Panc1 (cell line): ENCODE measurements around the gene SMARCE1. TPM values are rescaled to one million over a fixed set of nuclear protein-coding genes. Genes with fewer than 3 reads are reported as not detected.

ENCODE experiments used
- ATAC-seq: fragments of 200-7000 bp; cut with Tn5 transposase; 2 replicates; pipeline ENCODE4 v1.9.1; 2020; ENCODE audit warnings: mild to moderate bottlenecking, moderate library complexity
- BruUV-seq: library from RNA; stranded (reverse); fragments of 400-500 nt; replicated peaks from 2 replicates; lab custom pipeline; 2021; lab: Mats Ljungman, UMichigan
- CTCF ChIA-PET: fragments of 300-600 bp; sonication (Branson Sonifier 250); formaldehyde crosslinking; loops from one replicate; lab custom pipeline; 2022; ENCODE audit warnings: antibody characterized with exemption; lab: Charles Lee
- POLR2A ChIA-PET: fragments of 300-600 bp; sonication (Branson Sonifier 250); formaldehyde crosslinking; loops from one replicate; lab custom pipeline; 2022; ENCODE audit warnings: antibody characterized with exemption; lab: Charles Lee
- DNase-seq: peaks from one replicate; pipeline ENCODE4 v3.0.0-alpha.2; 2010; ENCODE audit warnings: low read depth, low spot score
- H3K27ac ChIP-seq: 2 replicates; pipeline ENCODE4 v1.5.1; 2011; ENCODE audit warnings: mild to moderate bottlenecking, low read length, inconsistent platforms
- H3K27me3 ChIP-seq: fragments of 200-500 bp; sonication (Bioruptor generic); 2 replicates; pipeline ENCODE4 v1.6.0; 2014; ENCODE audit warnings: low read length, inconsistent platforms; ENCODE audit not compliant: control insufficient read depth, insufficient read depth
- H3K36me3 ChIP-seq: fragments of 200-500 bp; sonication (Bioruptor generic); 2 replicates; pipeline ENCODE4 v1.5.1; 2014; ENCODE audit warnings: inconsistent platforms, mild to moderate bottlenecking, low read length, moderate library complexity; ENCODE audit not compliant: control insufficient read depth, insufficient read depth
- H3K4me1 ChIP-seq: 2 replicates; pipeline ENCODE4 v1.5.1; 2011; ENCODE audit warnings: inconsistent platforms, mild to moderate bottlenecking, low read length, moderate library complexity; ENCODE audit not compliant: control insufficient read depth, insufficient read depth
- H3K4me3 ChIP-seq, 2 experiments: 2 replicates each; pipeline ENCODE4 v1.5.1; 2011 to 2012; ENCODE audit warnings: low read depth in 2 of 2, low read length in 2 of 2, mild to moderate bottlenecking in 2 of 2, inconsistent platforms in 1 of 2, moderate library complexity in 1 of 2
- H3K9me3 ChIP-seq: fragments of 200-500 bp; sonication (Bioruptor generic); 2 replicates; pipeline ENCODE4 v1.5.1; 2014; ENCODE audit warnings: low read depth, mild to moderate bottlenecking, inconsistent platforms, low read length, moderate library complexity; ENCODE audit not compliant: control insufficient read depth, insufficient read depth
- CTCF ChIP-seq: fragments of 450-650 bp; IDR thresholded peaks from 2 replicates; pipeline ENCODE4 v1.5.1; 2017; ENCODE audit warnings: mild to moderate bottlenecking
- POLR2AphosphoS5 ChIP-seq: IDR thresholded peaks from 2 replicates; pipeline ENCODE4 v1.6.1; 2012; ENCODE audit warnings: mild to moderate bottlenecking, low read depth, low read length, moderate library complexity
- REST ChIP-seq, 2 experiments: IDR thresholded peaks; 2 replicates each; pipeline ENCODE4 v1.6.1; 2011 to 2012; ENCODE audit warnings: low read depth in 2 of 2, control low read depth in 1 of 2, low read length in 1 of 2, mild to moderate bottlenecking in 1 of 2, moderate library complexity in 1 of 2; ENCODE audit not compliant: insufficient read depth in 1 of 2
- SIN3A ChIP-seq: IDR thresholded peaks from 2 replicates; pipeline ENCODE4 v1.6.1; 2012; ENCODE audit warnings: low read depth, mild to moderate bottlenecking, low read length, moderate library complexity, borderline replicate concordance; ENCODE audit not compliant: insufficient read depth
- TCF7L2 ChIP-seq: IDR thresholded peaks from 2 replicates; pipeline ENCODE4 v1.6.1; 2011; ENCODE audit warnings: mild to moderate bottlenecking, low read depth, low read length, inconsistent platforms
- in situ Hi-C: cut with HindIII; loops from 2 replicates; pipeline ENCODE4 v1.10.0; 2016; ENCODE audit warnings: low sequenced_read_pairs, low pct_unique_long_range_greater_than_20kb
- intact Hi-C: fragments of 100-400 bp; cut with micrococcal nuclease; formaldehyde crosslinking; loops from one replicate; pipeline ENCODE4 v1.10.0; 2022; ENCODE audit not compliant: unreplicated experiment
- total RNA-seq: library from RNA; stranded (reverse); gene quantifications from one replicate; pipeline ENCODE4 v1.2.1, GENCODE V29; 2021; ENCODE audit not compliant: unreplicated experiment

The SMARCE1 gene
- total RNA-seq, 1 experiment from 2014 or later: 129 TPM

- intact Hi-C loops (no loop called here), in situ Hi-C loops (no loop called here)
- DNase-seq (no peak), ATAC-seq (no peak)
- no peaks in the 10 kb centered on the region for H3K27me3 ChIP-seq
- no peaks in the 10 kb centered on the region for H3K4me1 ChIP-seq
- no TSS peak for BruUV-seq
- H3K27ac ChIP-seq: no peak overlapping the region
- H3K4me3 ChIP-seq: no peak overlapping the region
- H3K36me3 ChIP-seq: no peaks in the 10 kb centered on the region
- CTCF ChIA-PET: no interaction called here
- POLR2A ChIA-PET: no interaction called here
- no peaks in the 10 kb centered on the region for H3K9me3 ChIP-seq
- TF ChIP-seq POLR2AphosphoS5 (no peak), SIN3A (no peak), REST (IDR thresholded peaks at IDR 0.05; ENCODE audit: insufficient read depth in 1 of 2, low read depth in 2 of 2, low read length in 1 of 2) (no peak), TCF7L2 (no peak), CTCF (no peak)
Observed at GRCh38 chr17:40598301-40598618, 49.4 kb downstream of the SMARCE1 start.

- H3K4me3 ChIP-seq: no peak overlapping the region
- DNase-seq (no peak), ATAC-seq (no peak)
- ChIA-PET POLR2A (no interaction called here), CTCF (no interaction called here)
- TF ChIP-seq CTCF: no peak
- TF ChIP-seq SIN3A: no peak
- no peaks in the 10 kb centered on the region for H3K4me1 ChIP-seq
- in situ Hi-C loops (no loop called here), intact Hi-C loops (no loop called here)
- no peak overlapping the region for H3K27ac ChIP-seq
- no TSS peak for BruUV-seq
- no peaks in the 10 kb centered on the region for H3K27me3 ChIP-seq
- H3K9me3 ChIP-seq: no peaks in the 10 kb centered on the region
- no peaks in the 10 kb centered on the region for H3K36me3 ChIP-seq
Observed at GRCh38 chr17:40597556-40598300, 49.9 kb downstream of the SMARCE1 start.
